ENCODE data around the gene FBRS.
"Not testable (repeated sequence)": the region's sequence is repeated elsewhere in the genome, so short reads cannot be mapped to it uniquely, and the experiment has no call there.

Gene FBRS

GRCh38 chr16:30665830-30666190, 7.6 kb downstream of the FBRS start:
- DNase-seq: no peak

DNA sequence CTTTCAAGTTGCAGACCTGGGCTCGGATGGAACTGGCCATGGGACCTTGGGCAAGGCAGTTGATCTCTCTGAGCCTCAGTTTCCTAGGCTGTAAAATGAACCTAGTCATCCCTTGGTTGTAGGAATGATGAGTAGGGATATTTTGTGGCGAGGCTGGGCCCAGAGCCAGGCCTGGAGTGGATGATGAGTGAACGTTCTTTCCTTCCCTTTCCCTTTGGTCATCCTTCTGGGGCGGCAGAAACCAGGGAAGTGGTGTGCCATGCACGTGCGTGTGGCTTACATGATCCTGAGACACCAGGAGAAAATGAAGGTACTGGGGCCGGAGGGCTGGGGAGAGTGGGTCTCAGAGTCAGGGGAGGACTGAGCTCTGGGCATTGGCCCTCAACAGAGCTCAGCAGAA, 8.4 kb downstream of the FBRS start:
- no peak for DNase-seq

- DNase-seq: no peak
Measured at GRCh38 chr16:30667361-30667905, 9.2 kb downstream of the FBRS start.

DNA sequence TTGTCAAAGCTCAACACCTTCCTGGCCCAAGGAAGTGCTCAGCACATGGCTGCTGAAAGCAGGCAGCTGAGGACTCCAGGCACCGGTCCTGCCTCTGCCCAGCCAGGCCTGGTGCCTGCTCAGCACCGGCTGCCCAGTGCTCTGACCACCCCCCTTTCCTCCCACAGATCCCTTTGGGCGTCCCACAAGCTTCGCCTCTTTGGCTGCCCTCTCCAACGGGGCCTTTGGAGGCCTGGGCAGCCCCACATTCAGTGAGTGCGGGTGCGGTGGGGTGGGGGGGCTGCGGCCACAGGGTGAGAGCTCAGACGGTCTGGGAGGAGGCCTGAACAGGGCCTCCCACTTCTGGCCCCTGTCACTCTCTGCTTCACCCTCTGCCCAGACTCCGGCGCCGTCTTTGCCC, 10.2 kb downstream of the FBRS start:
- DNase-seq: no peak

GRCh38 chr16:30669026-30669902, 11.0 kb downstream of the FBRS start:
- no peak for DNase-seq

DNA sequence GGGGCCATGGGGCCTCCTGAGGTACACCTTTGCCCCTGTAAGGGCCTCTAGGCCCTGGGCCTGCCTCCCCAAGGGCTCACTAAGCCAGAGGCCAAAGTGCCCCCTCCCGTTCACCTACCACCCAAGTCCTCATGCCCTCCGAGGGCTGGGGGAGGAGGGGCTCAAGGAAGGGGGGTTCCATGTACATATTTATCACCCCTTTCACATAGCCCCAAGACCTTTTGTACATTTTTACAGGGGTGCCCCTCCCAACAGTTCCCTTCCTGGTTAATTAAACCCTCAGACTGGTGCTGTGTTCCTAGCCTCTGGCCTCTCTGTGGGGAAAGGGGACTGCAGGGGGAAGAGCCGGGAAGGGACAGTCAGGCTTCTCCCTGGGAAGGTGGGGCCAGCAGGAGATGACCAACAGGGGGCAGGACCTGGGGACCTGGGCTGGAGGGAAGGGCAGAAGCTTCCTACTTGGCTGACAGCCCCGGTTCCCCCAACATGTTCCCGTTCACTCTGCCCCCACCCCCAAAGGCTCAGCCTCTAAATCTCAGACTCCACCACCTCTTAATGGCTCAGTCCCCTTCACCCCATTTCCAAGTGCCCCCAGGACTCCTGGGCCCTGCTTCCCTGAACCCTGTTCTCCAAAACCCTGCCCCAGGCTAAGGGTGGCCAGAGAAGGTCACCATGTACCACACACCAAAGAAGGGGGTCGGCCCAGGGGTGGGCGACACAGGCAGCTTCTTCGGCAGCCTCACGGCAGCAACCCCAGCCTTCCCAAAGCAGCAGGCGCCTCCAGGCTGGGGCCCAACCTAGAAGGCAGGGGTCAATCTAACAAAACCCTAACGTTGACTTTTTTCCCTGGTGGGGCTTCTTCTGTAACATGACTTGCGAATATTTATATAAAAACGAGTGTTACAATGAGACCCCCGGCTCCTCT, 11.9 kb downstream of the FBRS start:
- no peak for DNase-seq

GRCh38 chr16:30675143-30675542, 16.9 kb downstream of the FBRS start:
- DNase-seq: no peak

- no peak for DNase-seq
Measured at GRCh38 chr16:30677931-30678585, 19.8 kb downstream of the FBRS start.

DNA sequence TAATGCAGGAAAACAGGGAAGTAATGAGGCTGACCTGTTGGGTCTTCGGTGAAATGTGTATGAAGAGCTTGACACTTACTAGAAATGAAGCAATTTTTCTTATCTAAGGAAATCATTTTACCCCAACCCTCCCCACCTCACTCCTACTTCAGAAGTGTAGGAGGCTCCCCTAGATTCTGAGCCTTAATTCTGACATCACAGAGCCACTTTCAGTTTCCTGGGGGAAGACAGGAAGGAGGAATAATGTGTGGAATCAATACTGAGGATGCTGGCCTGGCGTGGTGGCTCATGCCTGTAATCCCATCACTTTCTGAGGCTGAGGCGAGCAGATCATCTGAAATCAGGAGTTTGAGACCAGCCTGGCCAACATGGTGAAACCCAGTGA, 20.3 kb downstream of the FBRS start:
- DNase-seq: no peak

- no peak for DNase-seq
Measured at GRCh38 chr16:30680326-30680725, 22.1 kb downstream of the FBRS start.

DNA sequence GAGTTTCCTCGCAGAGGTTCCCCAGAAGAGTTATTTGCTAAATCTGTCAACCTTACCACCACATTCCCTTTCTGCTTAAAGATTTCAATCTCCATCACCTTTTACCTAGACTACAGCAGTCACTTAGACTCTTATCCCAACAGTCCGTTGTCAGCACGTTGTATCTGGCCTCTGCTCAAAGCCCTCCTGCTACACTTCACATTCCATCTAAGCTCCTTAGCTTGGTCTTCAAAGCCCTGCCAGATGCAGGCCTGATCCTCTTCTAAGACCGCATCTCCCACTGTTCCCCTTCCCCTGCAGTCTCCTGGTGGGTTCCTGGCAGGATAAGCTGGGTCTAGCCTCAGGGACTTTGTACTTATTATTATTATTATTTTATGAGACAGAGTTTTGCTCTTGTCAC, 30.5 kb downstream of the FBRS start:
- DNase-seq: no peak

DNA sequence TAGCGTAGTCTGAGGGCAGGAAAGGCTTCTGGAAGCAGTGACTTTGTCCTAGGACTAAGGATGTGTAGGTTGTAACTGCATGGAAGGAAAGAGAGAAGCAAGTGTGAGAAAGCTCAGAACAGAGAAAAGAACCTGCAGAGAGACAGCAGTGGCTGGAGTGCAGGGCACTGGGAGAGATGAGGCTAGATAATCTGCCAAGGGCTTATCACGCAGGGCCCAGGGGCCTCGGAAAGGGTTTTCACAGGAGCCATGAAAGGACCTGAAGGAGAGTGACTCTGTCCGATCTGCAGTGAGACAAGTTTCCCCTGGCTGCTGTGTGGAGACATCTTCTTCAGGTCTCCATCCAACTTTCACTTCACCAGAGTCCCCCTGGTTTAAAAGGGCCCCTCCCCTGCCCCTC, 33.7 kb downstream of the FBRS start:
- DNase-seq: no peak

- no peak for DNase-seq
Measured at GRCh38 chr16:30692396-30693064, 34.3 kb downstream of the FBRS start.

- no peak for DNase-seq
Measured at GRCh38 chr16:30694926-30695693, 36.9 kb downstream of the FBRS start.

- not testable (repeated sequence) for DNase-seq
Measured at GRCh38 chr16:30696646-30697045, 38.4 kb downstream of the FBRS start.

- peak; percentile 99 for DNase-seq
Measured at GRCh38 chr16:30697264-30698138, 39.3 kb downstream of the FBRS start.

- peak; percentile 95 for DNase-seq
Measured at GRCh38 chr16:30698139-30698815, 40.0 kb downstream of the FBRS start.

DNA sequence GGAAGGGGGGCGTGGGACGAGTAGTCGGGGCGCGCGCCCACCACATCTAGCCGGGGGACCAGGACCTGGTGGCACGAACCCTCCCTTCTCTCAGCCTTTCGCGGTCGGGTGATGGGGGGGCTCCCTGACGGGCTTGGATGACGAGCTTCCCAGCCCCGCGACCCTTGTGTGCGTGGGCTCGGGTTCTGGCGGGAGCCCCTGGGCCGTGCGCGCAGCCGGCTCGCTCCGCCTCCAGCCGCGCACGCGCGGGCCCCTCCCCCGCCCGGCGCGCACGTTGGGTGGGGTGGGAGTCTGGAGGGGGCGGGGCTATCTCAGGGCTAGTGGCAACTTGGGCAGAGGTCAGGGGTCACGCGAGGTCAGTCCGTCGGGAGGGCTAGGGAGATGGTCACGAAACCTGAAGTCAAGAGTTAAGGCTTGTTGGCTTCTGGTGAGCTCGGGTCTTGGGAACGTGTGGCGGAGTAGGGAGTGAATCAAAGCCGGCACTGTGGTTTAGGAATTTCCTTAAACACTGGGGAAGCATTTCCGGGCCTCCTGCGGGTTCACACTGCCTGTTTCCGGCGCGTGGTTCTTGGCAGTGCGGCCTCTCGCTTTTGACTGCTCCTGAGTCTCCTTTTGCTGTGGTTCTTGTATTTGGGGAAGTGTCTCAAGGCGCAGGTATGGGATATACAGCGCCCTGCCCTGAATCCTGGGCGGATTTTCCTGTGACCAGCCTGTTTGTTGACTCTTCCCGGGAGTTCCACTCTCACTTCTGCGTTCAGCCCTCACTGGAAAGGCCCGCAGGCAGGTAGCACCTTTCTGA, 40.8 kb downstream of the FBRS start, which contains the start of gene SRCAP:
TSS of gene SRCAP (plus strand) at position 356 of the 799 bp plus-strand sequence. CDS start 1,654 bp downstream, outside the sequence.
- DNase-seq: peak; percentile 90

GRCh38 chr16:30699615-30700099, 41.4 kb downstream of the FBRS start:
- DNase-seq: no peak

Data from NCI-H345 (cell line).